ENCODE measurements around the gene MICAL2.

DNA sequence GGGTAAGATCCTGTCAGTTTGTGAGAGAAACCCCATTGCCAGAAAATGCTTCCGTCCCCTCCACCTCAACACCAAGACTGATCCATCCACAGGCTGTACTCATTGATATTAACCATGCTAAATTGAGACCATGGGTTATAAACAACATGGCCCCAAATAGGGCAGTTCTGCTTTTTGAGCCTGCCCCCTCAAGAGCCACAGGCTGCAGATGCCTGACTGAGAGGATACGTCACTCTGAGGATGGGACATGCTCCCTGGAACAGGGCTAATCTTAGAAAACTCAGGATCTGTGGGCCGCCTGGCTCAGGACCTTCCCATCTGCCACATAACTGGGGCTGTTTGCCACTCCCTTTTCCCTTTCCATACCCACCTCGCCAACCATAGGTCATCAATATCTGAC is 99.8 kb downstream of the MICAL2 start:
- TF ChIP-seq ZNF664 (tag by site-specific recombination; IDR thresholded peaks at IDR 0.05) (no peak), ZNF184 (tag by site-specific recombination; IDR thresholded peaks at IDR 0.05) (no peak), ZFP69B (tag by site-specific recombination; IDR thresholded peaks at IDR 0.05) (no peak), KLF10 (tag by site-specific recombination; IDR thresholded peaks at IDR 0.05) (no peak), ZNF335 (tag by site-specific recombination; conservative IDR thresholded peaks at IDR 0.05) (no peak), ZNF501 (tag by site-specific recombination; IDR thresholded peaks at IDR 0.05) (no peak)
- TF ChIP-seq, protein P1, sequence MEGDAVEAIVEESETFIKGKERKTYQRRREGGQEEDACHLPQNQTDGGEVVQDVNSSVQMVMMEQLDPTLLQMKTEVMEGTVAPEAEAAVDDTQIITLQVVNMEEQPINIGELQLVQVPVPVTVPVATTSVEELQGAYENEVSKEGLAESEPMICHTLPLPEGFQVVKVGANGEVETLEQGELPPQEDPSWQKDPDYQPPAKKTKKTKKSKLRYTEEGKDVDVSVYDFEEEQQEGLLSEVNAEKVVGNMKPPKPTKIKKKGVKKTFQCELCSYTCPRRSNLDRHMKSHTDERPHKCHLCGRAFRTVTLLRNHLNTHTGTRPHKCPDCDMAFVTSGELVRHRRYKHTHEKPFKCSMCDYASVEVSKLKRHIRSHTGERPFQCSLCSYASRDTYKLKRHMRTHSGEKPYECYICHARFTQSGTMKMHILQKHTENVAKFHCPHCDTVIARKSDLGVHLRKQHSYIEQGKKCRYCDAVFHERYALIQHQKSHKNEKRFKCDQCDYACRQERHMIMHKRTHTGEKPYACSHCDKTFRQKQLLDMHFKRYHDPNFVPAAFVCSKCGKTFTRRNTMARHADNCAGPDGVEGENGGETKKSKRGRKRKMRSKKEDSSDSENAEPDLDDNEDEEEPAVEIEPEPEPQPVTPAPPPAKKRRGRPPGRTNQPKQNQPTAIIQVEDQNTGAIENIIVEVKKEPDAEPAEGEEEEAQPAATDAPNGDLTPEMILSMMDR (tag by site-specific recombination; IDR thresholded peaks at IDR 0.05) = no peak

Measured in HEK293 (cell line).